Upper lobe of left lung (tissue), 4 donors: Measurements from ENCODE around the gene VMP1.

Source experiments
- CTCF ChIP-seq, 6 experiments: fragments of 450-650 bp in 4 of 6; fragments of 200-600 bp in 2 of 6; sonication (generic) in 2 of 6; IDR thresholded peaks; one replicate each; pipeline ENCODE4 v1.5.1; 2016 to 2019; ENCODE audit warnings: antibody characterized with exemption in 6 of 6
- EP300 ChIP-seq, 4 donors: sonication (generic); formaldehyde crosslinking; IDR thresholded peaks; one replicate each; pipeline ENCODE4 v1.5.1; 2017; ENCODE audit warnings: antibody characterized with exemption in 4 of 4, control low read depth in 2 of 4
- POLR2A ChIP-seq, 4 donors: fragments of 450-650 bp; IDR thresholded peaks; one replicate each; pipeline ENCODE4 v1.5.1; 2016 to 2017; ENCODE audit warnings: antibody characterized with exemption in 4 of 4, mild to moderate bottlenecking in 2 of 4

DNA sequence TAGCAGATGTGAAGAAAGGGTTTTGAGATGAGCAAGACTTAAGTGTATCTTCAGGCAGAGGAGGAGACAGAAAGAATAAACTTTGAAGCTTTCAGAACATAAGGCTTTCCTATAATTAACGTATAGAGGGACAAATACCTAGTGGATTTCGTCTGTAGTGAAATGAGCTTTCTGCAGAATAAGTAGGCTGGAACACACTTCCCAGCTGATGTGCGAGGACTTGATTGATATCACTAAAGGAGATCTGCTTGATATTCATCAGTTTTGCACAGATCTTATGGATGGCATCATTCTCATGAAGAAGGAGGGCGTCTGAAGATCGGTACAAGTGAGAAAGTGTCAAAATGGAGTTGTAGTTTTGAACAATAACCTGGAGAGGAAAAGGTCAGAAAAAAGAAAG, 170.5 kb downstream of the VMP1 start:
- TF ChIP-seq CTCF (IDR thresholded peaks at IDR 0.05), result no peak
- TF ChIP-seq EP300 (IDR thresholded peaks at IDR 0.05), result no peak
- TF ChIP-seq POLR2A (IDR thresholded peaks at IDR 0.05), result no peak
